GM19467 (cell line): ENCODE measurements around the gene TGFBR3.

Experiments
- ATAC-seq: cut with Tn5 transposase; IDR thresholded peaks from one replicate; pipeline ENCODE4 v1.9.1; 2021; ENCODE audit warnings: mild to moderate bottlenecking, moderate library complexity; ENCODE audit not compliant: unreplicated experiment

TGFBR3 gene

GRCh38 chr1:91783423-91784170 lies 102.4 kb downstream of the TGFBR3 start:
- ATAC-seq = no peak

- ATAC-seq = no peak
These were observed 103.9 kb downstream of the TGFBR3 start for GRCh38 chr1:91781901-91782622.

GRCh38 chr1:91781371-91781825 lies 104.6 kb downstream of the TGFBR3 start:
- ATAC-seq = no peak

GRCh38 chr1:91779548-91780021 lies 106.4 kb downstream of the TGFBR3 start:
- ATAC-seq = no peak

GRCh38 chr1:91778964-91779363 lies 107.0 kb downstream of the TGFBR3 start:
- no peak for ATAC-seq

GRCh38 chr1:91777630-91778300 lies 108.2 kb downstream of the TGFBR3 start:
- no peak for ATAC-seq

GRCh38 chr1:91777196-91777595 lies 108.8 kb downstream of the TGFBR3 start:
- no peak for ATAC-seq

- no peak for ATAC-seq
These were observed 109.7 kb downstream of the TGFBR3 start for GRCh38 chr1:91776068-91776794.

- ATAC-seq = no peak
These were observed 110.7 kb downstream of the TGFBR3 start for GRCh38 chr1:91775227-91775626.

- ATAC-seq = no peak
These were observed 111.3 kb downstream of the TGFBR3 start for GRCh38 chr1:91774520-91775203.

GRCh38 chr1:91771717-91772116 lies 114.2 kb downstream of the TGFBR3 start:
- no peak for ATAC-seq

- no peak for ATAC-seq
These were observed 115.2 kb downstream of the TGFBR3 start for GRCh38 chr1:91770667-91771268.

- no peak for ATAC-seq
These were observed 116.2 kb downstream of the TGFBR3 start for GRCh38 chr1:91769742-91770141.

- ATAC-seq = no peak
These were observed 116.9 kb downstream of the TGFBR3 start for GRCh38 chr1:91768786-91769725.

GRCh38 chr1:91768120-91768519 lies 117.8 kb downstream of the TGFBR3 start:
- no peak for ATAC-seq

- ATAC-seq = no peak
These were observed 119.1 kb downstream of the TGFBR3 start for GRCh38 chr1:91766883-91767282.

- no peak for ATAC-seq
These were observed 120.0 kb downstream of the TGFBR3 start for GRCh38 chr1:91765880-91766443.

- ATAC-seq = no peak
These were observed 120.7 kb downstream of the TGFBR3 start for GRCh38 chr1:91765293-91765692.
